WTC11 (cell line): ENCODE data around the gene BET1.

Source experiments
- NFE2L1 ChIP-seq: sonication (generic); formaldehyde crosslinking; IDR thresholded peaks from 2 replicates; pipeline ENCODE4 v1.8.1; 2023; ENCODE audit warnings: missing genetic modification reagents
- USF2 ChIP-seq: sonication (generic); formaldehyde crosslinking; IDR thresholded peaks from 2 replicates; pipeline ENCODE4 v1.8.1; 2023; ENCODE audit warnings: mild to moderate bottlenecking, missing genetic modification reagents, moderate library complexity

GRCh38 chr7:93949423-93949822, 54.7 kb downstream of the BET1 start:
- TF ChIP-seq USF2 (CRISPR knock-in tag) = no peak
- TF ChIP-seq NFE2L1 (CRISPR knock-in tag) = no peak
